GM19452 (cell line): ENCODE results near the gene GPD1.
"Not testable (repeated sequence)": the region's sequence is repeated elsewhere in the genome, so short reads cannot be mapped to it uniquely, and the experiment has no call there.

Experiments
- ATAC-seq: cut with Tn5 transposase; IDR thresholded peaks from one replicate; pipeline ENCODE4 v1.9.1; 2021; ENCODE audit not compliant: unreplicated experiment

GPD1 gene

GRCh38 chr12:50120521-50120920 lies 16.7 kb downstream of the GPD1 start:
- ATAC-seq = no peak

- ATAC-seq = no peak
Measured at GRCh38 chr12:50120953-50121352, 17.1 kb downstream of the GPD1 start.

GRCh38 chr12:50121641-50122040 lies 17.8 kb downstream of the GPD1 start:
- ATAC-seq = no peak

- ATAC-seq = no peak
Measured at GRCh38 chr12:50123203-50123602, 19.4 kb downstream of the GPD1 start.

GRCh38 chr12:50127546-50127945 lies 23.7 kb downstream of the GPD1 start:
- no peak for ATAC-seq

- ATAC-seq = no peak
Measured at GRCh38 chr12:50129290-50129689, 25.5 kb downstream of the GPD1 start.

GRCh38 chr12:50132505-50133135 lies 28.8 kb downstream of the GPD1 start:
- ATAC-seq = no peak

- no peak for ATAC-seq
Measured at GRCh38 chr12:50142993-50143392, 39.2 kb downstream of the GPD1 start.

- ATAC-seq = no peak
Measured at GRCh38 chr12:50145439-50145838, 41.6 kb downstream of the GPD1 start.

- no peak for ATAC-seq
Measured at GRCh38 chr12:50147281-50147680, 43.5 kb downstream of the GPD1 start.

- ATAC-seq = not testable (repeated sequence)
Measured at GRCh38 chr12:50148011-50148410, 44.2 kb downstream of the GPD1 start.

GRCh38 chr12:50149311-50149710 lies 45.5 kb downstream of the GPD1 start:
- no peak for ATAC-seq

- ATAC-seq = no peak
Measured at GRCh38 chr12:50151047-50151687, 47.4 kb downstream of the GPD1 start.

- not testable (repeated sequence) for ATAC-seq
Measured at GRCh38 chr12:50154947-50155346, 51.1 kb downstream of the GPD1 start.

- ATAC-seq = no peak
Measured at GRCh38 chr12:50156641-50157040, 52.8 kb downstream of the GPD1 start.

GRCh38 chr12:50157259-50157658 lies 53.5 kb downstream of the GPD1 start:
- no peak for ATAC-seq

GRCh38 chr12:50160643-50161042 lies 56.8 kb downstream of the GPD1 start:
- ATAC-seq = no peak
